T-helper 17 cell (primary cell): ENCODE results near the gene RAB11FIP2. TPM values are rescaled to one million over a fixed set of nuclear protein-coding genes. Genes with fewer than 3 reads are reported as not detected.

Source experiments
- ATAC-seq: fragments of 150-1000 bp; cut with Tn5 transposase; 2 replicates; pipeline ENCODE4 v1.10.0; 2021; ENCODE audit warnings: mild to moderate bottlenecking, moderate library complexity
- DNase-seq, 3 donors: peaks; one replicate each; pipeline versions ENCODE4 v3.0.0 to v3.0.0-alpha.2; 2020 to 2021
- H3K9me3 ChIP-seq: one replicate; pipeline ENCODE4 v1.7.0; 2013; ENCODE audit warnings: low read length, mild to moderate bottlenecking; ENCODE audit not compliant: control insufficient read depth, poor library complexity, severe bottlenecking
- H3K27ac Mint-ChIP-seq: one replicate; pipeline ENCODE4 v1.8.0; 2022; ENCODE audit warnings: mild to moderate bottlenecking, moderate library complexity, mixed read lengths
- H3K27me3 Mint-ChIP-seq: one replicate; pipeline ENCODE4 v1.8.0; 2022; ENCODE audit warnings: mixed read lengths
- H3K36me3 Mint-ChIP-seq: one replicate; pipeline ENCODE4 v1.8.0; 2022; ENCODE audit warnings: low read depth, mixed read lengths
- H3K4me1 Mint-ChIP-seq: one replicate; pipeline ENCODE4 v1.8.0; 2022; ENCODE audit warnings: mild to moderate bottlenecking, mixed read lengths
- H3K4me3 Mint-ChIP-seq: one replicate; pipeline ENCODE4 v1.8.0; 2022; ENCODE audit warnings: mild to moderate bottlenecking, moderate library complexity, mixed read lengths
- total RNA-seq, 4 donors: library from RNA in 2 of 4; stranded (reverse) in 2 of 4; gene quantifications; one replicate each; pipeline ENCODE4 v1.2.3 and lab custom pipeline; 2022 to 2026

RAB11FIP2 gene
- total RNA-seq, 2 donors from 2014 or later = 19.5 to 29.5 TPM

GRCh38 chr10:118028619-118029018 is 18.1 kb downstream of the RAB11FIP2 start:
- peaks cover 11% of the 10 kb centered on the region for H3K4me1 Mint-ChIP-seq
- H3K9me3 ChIP-seq = no peaks in the 10 kb centered on the region
- H3K4me3 Mint-ChIP-seq = no peak overlapping the region
- no peaks in the 10 kb centered on the region for H3K27me3 Mint-ChIP-seq
- no peak overlapping the region for H3K27ac Mint-ChIP-seq
- peaks cover 9% of the 10 kb centered on the region for H3K36me3 Mint-ChIP-seq
- no peak for DNase-seq
- no peak for ATAC-seq

GRCh38 chr10:118027397-118027796 is 19.3 kb downstream of the RAB11FIP2 start:
- ATAC-seq (no peak), DNase-seq (no peak)
- H3K9me3 ChIP-seq = no peaks in the 10 kb centered on the region
- H3K36me3 Mint-ChIP-seq = peaks cover 9% of the 10 kb centered on the region
- no peaks in the 10 kb centered on the region for H3K27me3 Mint-ChIP-seq
- H3K27ac Mint-ChIP-seq = no peak overlapping the region
- H3K4me3 Mint-ChIP-seq = no peak overlapping the region
- peaks cover 9% of the 10 kb centered on the region for H3K4me1 Mint-ChIP-seq

- DNase-seq (no peak), ATAC-seq (no peak)
- H3K27me3 Mint-ChIP-seq = no peaks in the 10 kb centered on the region
- peaks cover 9% of the 10 kb centered on the region for H3K4me1 Mint-ChIP-seq
- H3K27ac Mint-ChIP-seq = no peak overlapping the region
- no peaks in the 10 kb centered on the region for H3K9me3 ChIP-seq
- no peak overlapping the region for H3K4me3 Mint-ChIP-seq
- peaks cover 9% of the 10 kb centered on the region for H3K36me3 Mint-ChIP-seq
Measured at GRCh38 chr10:118026936-118027335, 19.8 kb downstream of the RAB11FIP2 start.

GRCh38 chr10:118020365-118020764 is 26.4 kb downstream of the RAB11FIP2 start:
- ATAC-seq (no peak), DNase-seq (no peak)
- H3K9me3 ChIP-seq = no peaks in the 10 kb centered on the region
- no peaks in the 10 kb centered on the region for H3K27me3 Mint-ChIP-seq
- peaks cover 4% of the 10 kb centered on the region for H3K36me3 Mint-ChIP-seq
- H3K4me1 Mint-ChIP-seq = peaks cover 5% of the 10 kb centered on the region
- no peak overlapping the region for H3K27ac Mint-ChIP-seq
- H3K4me3 Mint-ChIP-seq = no peak overlapping the region

DNA sequence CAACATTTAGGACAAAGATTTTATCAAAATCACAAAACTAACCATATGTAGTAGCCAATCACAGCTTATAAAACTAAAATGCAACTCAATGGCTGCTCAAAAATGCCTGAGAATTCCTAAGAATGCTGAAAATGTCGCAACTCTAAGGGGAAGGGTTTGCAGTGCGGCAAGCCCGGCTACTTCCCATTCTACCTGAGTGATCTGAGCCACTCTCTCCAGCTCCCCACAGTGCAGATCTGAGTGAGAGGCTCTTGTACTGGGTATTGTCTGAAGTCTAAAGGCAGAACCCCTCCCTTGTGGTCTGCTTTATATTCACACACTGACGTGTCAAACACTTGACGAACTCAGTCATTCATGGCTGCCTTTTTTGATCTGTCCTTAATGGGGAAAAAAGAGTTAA is 28.9 kb downstream of the RAB11FIP2 start:
- Mint-ChIP-seq H3K4me3 (no peak overlapping the region), H3K4me1 (peaks cover 5% of the 10 kb centered on the region)
- no peak for ATAC-seq

DNA sequence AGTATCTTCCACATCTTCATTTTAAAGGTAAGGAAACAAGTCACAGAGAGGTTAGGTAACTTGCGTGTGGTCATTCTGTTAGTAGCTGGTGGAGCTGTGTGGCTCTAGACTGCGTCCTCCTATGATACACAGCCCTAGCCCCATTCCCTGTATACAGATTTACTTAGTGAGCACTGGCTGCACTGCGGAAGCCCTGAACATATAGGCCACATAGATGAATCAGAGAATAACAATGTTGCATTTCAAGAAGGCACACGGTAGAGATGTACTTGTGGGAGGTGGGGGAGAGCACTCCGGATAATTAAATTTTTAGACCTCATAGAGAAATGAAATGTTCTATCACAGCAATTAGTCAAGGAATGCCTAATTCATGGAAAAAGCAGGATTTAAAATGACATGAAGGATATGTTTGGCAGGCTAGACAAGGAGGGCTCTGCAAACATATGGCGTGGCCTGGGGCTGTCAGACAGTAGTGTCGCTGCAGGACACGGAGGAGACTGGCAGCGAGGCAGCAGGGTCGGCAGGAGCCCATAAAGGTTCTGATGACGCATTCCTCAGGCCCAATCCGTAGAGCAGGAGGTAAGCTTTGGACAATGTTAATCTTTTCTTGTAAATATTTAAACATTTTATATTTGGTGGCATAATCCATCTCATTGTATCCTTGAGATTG is 29.5 kb downstream of the RAB11FIP2 start:
- no peak for ATAC-seq
- no peak overlapping the region for H3K4me3 Mint-ChIP-seq
- no peak overlapping the region for H3K27ac Mint-ChIP-seq

More for the DNA sequence above, 28.9 kb downstream of the RAB11FIP2 start:
- H3K27me3 Mint-ChIP-seq = no peaks in the 10 kb centered on the region
- peaks cover 4% of the 10 kb centered on the region for H3K36me3 Mint-ChIP-seq
- no peak for DNase-seq
- no peaks in the 10 kb centered on the region for H3K9me3 ChIP-seq
- no peak overlapping the region for H3K27ac Mint-ChIP-seq

DNA sequence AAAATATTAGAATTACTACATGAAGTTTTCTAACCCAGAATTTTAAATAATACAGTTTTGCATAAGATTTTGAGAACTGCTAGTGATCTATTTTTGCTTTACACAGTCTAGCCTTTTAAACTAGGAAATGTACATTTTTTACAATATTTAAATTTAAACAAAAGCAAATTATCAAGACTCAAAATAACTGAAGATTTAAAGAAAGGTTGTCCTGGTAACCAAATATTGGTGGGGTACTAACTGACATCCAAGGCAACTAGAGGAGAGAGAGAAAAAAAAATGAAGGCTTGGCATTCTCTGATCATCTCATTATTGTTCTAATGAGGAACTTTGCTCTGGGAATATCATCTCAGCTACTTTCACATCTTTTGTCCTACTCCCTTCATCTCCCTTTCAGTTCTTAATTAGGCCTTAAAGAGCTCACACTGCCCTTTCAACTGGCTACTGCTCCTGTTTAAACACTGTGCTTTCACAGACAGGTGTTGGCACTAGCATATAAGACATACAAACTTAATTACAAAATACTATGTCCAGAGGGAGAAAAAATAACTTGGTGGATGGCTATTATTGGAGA is 33.7 kb downstream of the RAB11FIP2 start:
- Mint-ChIP-seq H3K4me1 (peaks cover 7% of the 10 kb centered on the region), H3K36me3 (peaks cover 6% of the 10 kb centered on the region), H3K27me3 (no peaks in the 10 kb centered on the region), H3K27ac (no peak overlapping the region), H3K4me3 (no peak overlapping the region)
- no peaks in the 10 kb centered on the region for H3K9me3 ChIP-seq
- ATAC-seq (no peak), DNase-seq (no peak)

More for the DNA sequence above, 29.5 kb downstream of the RAB11FIP2 start:
- no peaks in the 10 kb centered on the region for H3K9me3 ChIP-seq
- peaks cover 5% of the 10 kb centered on the region for H3K4me1 Mint-ChIP-seq
- H3K36me3 Mint-ChIP-seq = peaks cover 4% of the 10 kb centered on the region
- no peak for DNase-seq
- H3K27me3 Mint-ChIP-seq = no peaks in the 10 kb centered on the region

- Mint-ChIP-seq H3K4me1 (peaks cover 2% of the 10 kb centered on the region), H3K36me3 (peaks cover 7% of the 10 kb centered on the region), H3K4me3 (no peak overlapping the region), H3K27ac (no peak overlapping the region), H3K27me3 (no peaks in the 10 kb centered on the region)
- DNase-seq (no peak), ATAC-seq (no peak)
- H3K9me3 ChIP-seq = no peaks in the 10 kb centered on the region
Measured at GRCh38 chr10:118007773-118008172, 39.0 kb downstream of the RAB11FIP2 start.

GRCh38 chr10:118003126-118003525 is 43.6 kb downstream of the RAB11FIP2 start:
- DNase-seq (no peak), ATAC-seq (no peak)
- Mint-ChIP-seq H3K4me1 (no peaks in the 10 kb centered on the region), H3K4me3 (no peak overlapping the region), H3K36me3 (peaks cover 8% of the 10 kb centered on the region), H3K27ac (no peak overlapping the region), H3K27me3 (no peaks in the 10 kb centered on the region)
- H3K9me3 ChIP-seq = no peaks in the 10 kb centered on the region

DNA sequence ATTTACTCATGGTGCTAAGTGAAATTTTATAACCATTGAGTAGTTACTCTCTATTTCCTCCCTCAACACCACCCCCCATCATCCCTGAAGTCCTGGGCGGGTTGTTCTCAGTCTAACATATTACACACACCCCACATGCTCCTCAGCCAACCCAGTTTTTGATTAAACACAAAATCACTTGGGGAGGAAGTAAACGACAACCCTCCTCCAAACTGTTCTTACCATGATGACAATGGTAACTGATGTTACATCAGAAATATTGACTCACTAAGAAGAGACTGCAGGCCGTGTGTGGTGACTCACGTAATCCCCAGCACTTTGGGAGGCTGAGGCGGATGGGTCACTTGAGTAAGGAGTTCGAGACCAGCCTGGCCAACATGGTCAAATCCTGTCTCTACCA is 44.2 kb downstream of the RAB11FIP2 start:
- ATAC-seq (no peak), DNase-seq (no peak)
- Mint-ChIP-seq H3K27ac (no peak overlapping the region), H3K36me3 (peaks cover 8% of the 10 kb centered on the region), H3K4me1 (no peaks in the 10 kb centered on the region), H3K4me3 (no peak overlapping the region), H3K27me3 (no peaks in the 10 kb centered on the region)
- H3K9me3 ChIP-seq = no peaks in the 10 kb centered on the region

DNA sequence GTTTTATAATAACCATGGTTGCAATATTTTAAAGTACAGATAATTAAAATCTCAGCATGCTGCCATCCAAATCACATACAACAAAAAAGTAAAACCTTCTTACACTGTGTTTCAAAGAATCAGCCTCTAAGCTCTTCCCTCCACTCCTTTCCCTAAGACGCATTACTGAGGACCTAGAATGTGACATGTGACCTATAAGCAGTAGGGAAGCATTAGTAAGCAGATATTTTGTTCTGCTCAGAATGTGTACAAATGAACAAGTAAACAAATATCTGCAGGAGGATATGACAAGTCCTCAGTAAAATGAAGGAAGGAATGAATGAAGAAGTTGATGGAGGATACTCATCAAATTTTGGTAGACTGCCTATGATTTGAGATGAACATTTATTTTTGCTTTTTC is 49.1 kb downstream of the RAB11FIP2 start:
- no peak for ATAC-seq
- no peak for DNase-seq
- H3K36me3 Mint-ChIP-seq = peaks cover 6% of the 10 kb centered on the region
- no peak overlapping the region for H3K27ac Mint-ChIP-seq
- no peak overlapping the region for H3K4me3 Mint-ChIP-seq
- no peaks in the 10 kb centered on the region for H3K4me1 Mint-ChIP-seq
- H3K9me3 ChIP-seq = no peaks in the 10 kb centered on the region
- H3K27me3 Mint-ChIP-seq = no peaks in the 10 kb centered on the region

- no peaks in the 10 kb centered on the region for H3K4me1 Mint-ChIP-seq
- H3K9me3 ChIP-seq = no peaks in the 10 kb centered on the region
- H3K4me3 Mint-ChIP-seq = no peak overlapping the region
- H3K36me3 Mint-ChIP-seq = peaks cover 3% of the 10 kb centered on the region
- no peaks in the 10 kb centered on the region for H3K27me3 Mint-ChIP-seq
- DNase-seq (no peak), ATAC-seq (no peak)
- no peak overlapping the region for H3K27ac Mint-ChIP-seq
Measured at GRCh38 chr10:117996709-117997108, 50.0 kb downstream of the RAB11FIP2 start.

DNA sequence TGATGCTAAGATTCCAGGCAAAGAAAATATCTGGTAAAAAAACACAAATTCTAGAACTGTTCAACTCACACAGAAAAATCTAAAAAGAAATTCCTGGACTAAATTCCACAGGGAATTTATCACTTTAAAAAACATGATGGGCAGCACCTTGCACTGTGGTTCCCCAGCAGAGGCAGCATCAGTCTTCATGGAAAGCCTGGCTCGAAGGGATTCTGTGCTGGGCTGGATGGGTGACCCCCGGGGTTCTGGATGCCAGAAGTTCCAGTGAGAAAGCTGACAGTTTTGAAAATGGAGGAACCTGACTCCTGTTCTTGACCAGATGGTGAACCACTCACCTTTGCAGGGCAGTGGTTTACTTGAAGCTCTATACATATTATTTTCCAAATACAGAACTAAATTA is 52.0 kb downstream of the RAB11FIP2 start:
- DNase-seq (no peak), ATAC-seq (no peak)
- Mint-ChIP-seq H3K27me3 (no peaks in the 10 kb centered on the region), H3K4me3 (no peak overlapping the region), H3K27ac (no peak overlapping the region), H3K4me1 (no peaks in the 10 kb centered on the region), H3K36me3 (peaks cover 3% of the 10 kb centered on the region)
- no peaks in the 10 kb centered on the region for H3K9me3 ChIP-seq

GRCh38 chr10:117993166-117993565 is 53.6 kb downstream of the RAB11FIP2 start:
- no peaks in the 10 kb centered on the region for H3K9me3 ChIP-seq
- Mint-ChIP-seq H3K27me3 (no peaks in the 10 kb centered on the region), H3K4me3 (peak overlapping the region; percentile 1), H3K36me3 (peaks cover 3% of the 10 kb centered on the region), H3K27ac (peak overlapping the region; percentile 70), H3K4me1 (no peaks in the 10 kb centered on the region)
- no peak for DNase-seq
- no peak for ATAC-seq
